Parathyroid adenoma (tissue), 2 donors: Measurements from ENCODE around the gene SFI1.
"Not testable (repeated sequence)": the region's sequence is repeated elsewhere in the genome, so short reads cannot be mapped to it uniquely, and the experiment has no call there.

Experiments
- H2AFZ ChIP-seq: fragments of 300-600 bp; sonication (generic); one replicate; pipeline ENCODE4 v1.7.0; 2017; ENCODE audit warnings: antibody characterized with exemption, mild to moderate bottlenecking
- H3K27ac ChIP-seq: fragments of 300-600 bp; sonication (generic); one replicate; pipeline ENCODE4 v1.7.0; 2017
- H3K27me3 ChIP-seq: fragments of 300-600 bp; sonication (generic); one replicate; pipeline ENCODE4 v1.7.0; 2017; ENCODE audit warnings: low read length; ENCODE audit not compliant: control insufficient read depth, insufficient read depth
- H3K36me3 ChIP-seq: fragments of 300-600 bp; sonication (generic); one replicate; pipeline ENCODE4 v1.7.0; 2017; ENCODE audit warnings: low read length; ENCODE audit not compliant: control insufficient read depth, insufficient read depth
- H3K4me1 ChIP-seq: fragments of 300-600 bp; sonication (generic); one replicate; pipeline ENCODE4 v1.7.0; 2017; ENCODE audit warnings: control low read depth
- H3K4me2 ChIP-seq: fragments of 300-600 bp; sonication (generic); one replicate; pipeline ENCODE4 v1.7.0; 2017; ENCODE audit warnings: low read length
- H3K4me3 ChIP-seq: fragments of 300-600 bp; sonication (generic); one replicate; pipeline ENCODE4 v1.7.0; 2017; ENCODE audit warnings: low read depth, low read length
- H3K79me2 ChIP-seq: fragments of 300-600 bp; sonication (generic); one replicate; pipeline ENCODE4 v1.7.0; 2017; ENCODE audit warnings: control low read depth
- H3K9ac ChIP-seq: fragments of 300-600 bp; sonication (generic); one replicate; pipeline ENCODE4 v1.7.0; 2017; ENCODE audit warnings: mild to moderate bottlenecking
- H3K9me3 ChIP-seq: fragments of 300-600 bp; sonication (generic); one replicate; pipeline ENCODE4 v1.7.0; 2017; ENCODE audit warnings: low read length; ENCODE audit not compliant: control insufficient read depth
- CTCF ChIP-seq: fragments of 300-600 bp; sonication (generic); IDR thresholded peaks from one replicate; pipeline ENCODE4 v1.7.0; 2017; ENCODE audit warnings: antibody characterized with exemption, mild to moderate bottlenecking
- donor health status: primary hyperparathyroidism.

The SFI1 gene

DNA sequence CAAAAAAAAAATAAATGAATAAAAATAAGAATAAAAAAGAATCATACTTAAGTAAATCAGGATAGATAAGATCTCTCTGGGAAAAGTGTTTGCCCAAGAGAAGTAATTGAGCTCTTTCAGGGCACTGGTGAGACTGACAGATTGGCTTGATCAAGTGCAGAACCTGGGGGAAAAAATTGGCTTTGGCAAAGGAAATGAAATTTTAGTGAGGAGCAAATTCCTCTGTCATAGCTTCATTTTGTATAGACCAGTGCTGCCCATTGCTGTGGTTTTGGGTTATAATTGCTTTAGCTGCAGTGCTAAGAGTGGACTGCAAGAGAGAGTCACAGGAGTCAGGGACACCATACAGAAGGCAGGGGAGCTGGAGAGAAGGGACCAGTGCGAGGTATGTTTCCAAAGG is 35.7 kb downstream of the SFI1 start:
- Histone ChIP-seq H3K27me3 (no peaks in the 10 kb centered on the region), H3K9me3 (no peaks in the 10 kb centered on the region), H3K27ac (no peak overlapping the region), H3K4me2 (no peak overlapping the region), H3K9ac (no peak overlapping the region), H3K36me3 (no peaks in the 10 kb centered on the region), H2AFZ (no peak overlapping the region), H3K79me2 (no peaks in the 10 kb centered on the region), H3K4me1 (no peaks in the 10 kb centered on the region), H3K4me3 (no peak overlapping the region)
- TF ChIP-seq CTCF, result no peak

DNA sequence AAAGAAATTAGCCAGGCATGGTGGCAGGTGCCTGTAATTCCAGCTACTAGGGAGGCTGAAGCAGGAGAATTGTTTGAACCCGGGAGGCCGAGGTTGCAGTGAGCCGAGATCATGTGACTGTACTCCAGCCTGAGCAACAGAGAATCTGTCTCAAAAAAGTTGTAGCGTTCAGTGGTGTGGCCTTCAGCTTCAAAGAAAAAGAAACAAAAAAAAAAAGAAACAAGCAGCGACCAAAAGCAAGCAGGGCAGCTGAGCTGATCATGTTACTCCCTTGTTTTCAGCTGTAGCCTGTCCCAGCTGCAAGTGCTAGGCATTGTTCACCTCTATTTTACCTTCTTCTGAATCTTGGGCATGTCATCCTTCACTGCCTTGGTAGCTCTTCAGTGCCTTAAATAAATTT is 37.0 kb downstream of the SFI1 start:
- Histone ChIP-seq H3K27me3 (no peaks in the 10 kb centered on the region), H2AFZ (no peak overlapping the region), H3K9ac (no peak overlapping the region), H3K4me1 (no peaks in the 10 kb centered on the region), H3K79me2 (no peaks in the 10 kb centered on the region), H3K36me3 (no peaks in the 10 kb centered on the region), H3K4me2 (no peak overlapping the region), H3K9me3 (no peaks in the 10 kb centered on the region), H3K4me3 (no peak overlapping the region), H3K27ac (no peak overlapping the region)
- TF ChIP-seq CTCF, result no peak

GRCh38 chr22:31537019-31537535 is 40.7 kb downstream of the SFI1 start:
- no peaks in the 10 kb centered on the region for H3K79me2 ChIP-seq
- H3K9ac ChIP-seq, result no peak overlapping the region
- no peak for TF ChIP-seq CTCF
- H3K27me3 ChIP-seq, result no peaks in the 10 kb centered on the region
- no peaks in the 10 kb centered on the region for H3K36me3 ChIP-seq
- no peak overlapping the region for H3K27ac ChIP-seq
- H3K4me2 ChIP-seq, result no peak overlapping the region
- no peaks in the 10 kb centered on the region for H3K4me1 ChIP-seq
- H3K4me3 ChIP-seq, result no peak overlapping the region
- H3K9me3 ChIP-seq, result no peaks in the 10 kb centered on the region
- H2AFZ ChIP-seq, result no peak overlapping the region

GRCh38 chr22:31538815-31539214 is 42.5 kb downstream of the SFI1 start:
- H3K27ac ChIP-seq, result no peak overlapping the region
- no peaks in the 10 kb centered on the region for H3K9me3 ChIP-seq
- H3K4me3 ChIP-seq, result no peak overlapping the region

DNA sequence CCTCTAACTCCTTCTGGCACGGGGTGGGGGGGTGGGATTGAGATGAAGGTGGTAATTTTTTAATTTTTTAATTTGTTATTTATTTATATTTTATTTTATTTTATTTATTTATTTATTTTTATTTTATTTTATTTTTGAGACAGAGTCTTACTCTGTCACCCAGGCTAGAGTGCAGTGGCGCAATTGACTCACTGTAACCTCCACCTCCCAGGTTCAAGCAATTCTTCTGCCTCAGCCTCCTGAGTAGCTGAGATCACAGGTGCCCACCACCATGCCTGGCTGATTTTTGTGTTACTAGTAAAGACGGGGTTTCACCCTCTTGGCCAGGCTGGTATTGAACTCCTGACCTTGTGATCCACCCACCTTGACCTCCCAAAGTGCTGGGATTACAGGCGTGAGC is 43.8 kb downstream of the SFI1 start:
- not testable (repeated sequence) for H3K9me3 ChIP-seq, H3K4me2 ChIP-seq, H3K27ac ChIP-seq, H3K9ac ChIP-seq, H3K4me3 ChIP-seq, H3K36me3 ChIP-seq, H3K79me2 ChIP-seq, H3K4me1 ChIP-seq, H2AFZ ChIP-seq, H3K27me3 ChIP-seq

More at GRCh38 chr22:31538815-31539214, 42.5 kb downstream of the SFI1 start:
- no peak overlapping the region for H2AFZ ChIP-seq
- H3K4me1 ChIP-seq, result no peaks in the 10 kb centered on the region
- H3K79me2 ChIP-seq, result no peaks in the 10 kb centered on the region
- H3K27me3 ChIP-seq, result no peaks in the 10 kb centered on the region
- H3K9ac ChIP-seq, result no peak overlapping the region
- no peak for TF ChIP-seq CTCF
- no peaks in the 10 kb centered on the region for H3K36me3 ChIP-seq
- no peak overlapping the region for H3K4me2 ChIP-seq
